ENCODE measurements around the gene ADAMTS12. TPM values are rescaled to one million over a fixed set of nuclear protein-coding genes. Genes with fewer than 3 reads are reported as not detected.
"Not testable (repeated sequence)": the region's sequence is repeated elsewhere in the genome, so short reads cannot be mapped to it uniquely, and the experiment has no call there.

ADAMTS12 gene
- total RNA-seq, 6 experiments from 2014 or later: 1.1 to 3.9 (median 1.7) TPM

DNA sequence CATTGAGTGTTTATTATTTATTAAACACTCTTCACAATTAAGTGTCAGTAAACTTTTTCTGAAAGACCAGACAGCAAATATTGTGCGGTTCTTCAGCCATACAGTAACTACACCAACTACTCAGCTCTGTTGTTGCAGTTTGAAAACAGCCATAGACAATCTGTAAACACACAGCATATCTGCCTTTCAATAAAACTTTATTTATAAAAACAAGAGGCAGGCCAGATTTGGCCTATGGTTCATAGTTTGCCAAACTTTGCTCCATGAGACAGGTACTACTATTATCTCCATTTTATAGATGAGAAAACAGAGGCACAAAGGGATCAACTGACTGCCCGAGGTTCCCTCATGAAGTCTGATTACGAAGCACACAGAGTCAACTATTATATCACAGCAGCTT lies 11.5 kb downstream of the ADAMTS12 start:
- Histone ChIP-seq H3K27ac (no peak overlapping the region), H3K27me3 (no peaks in the 10 kb centered on the region), H3K36me3 (no peaks in the 10 kb centered on the region), H3K4me3 (no peak overlapping the region), H3K4me1 (no peaks in the 10 kb centered on the region), H3K9me3 (no peaks in the 10 kb centered on the region)
- no peak for TF ChIP-seq POLR2A (IDR thresholded peaks at IDR 0.05)
- TF ChIP-seq, protein P1, sequence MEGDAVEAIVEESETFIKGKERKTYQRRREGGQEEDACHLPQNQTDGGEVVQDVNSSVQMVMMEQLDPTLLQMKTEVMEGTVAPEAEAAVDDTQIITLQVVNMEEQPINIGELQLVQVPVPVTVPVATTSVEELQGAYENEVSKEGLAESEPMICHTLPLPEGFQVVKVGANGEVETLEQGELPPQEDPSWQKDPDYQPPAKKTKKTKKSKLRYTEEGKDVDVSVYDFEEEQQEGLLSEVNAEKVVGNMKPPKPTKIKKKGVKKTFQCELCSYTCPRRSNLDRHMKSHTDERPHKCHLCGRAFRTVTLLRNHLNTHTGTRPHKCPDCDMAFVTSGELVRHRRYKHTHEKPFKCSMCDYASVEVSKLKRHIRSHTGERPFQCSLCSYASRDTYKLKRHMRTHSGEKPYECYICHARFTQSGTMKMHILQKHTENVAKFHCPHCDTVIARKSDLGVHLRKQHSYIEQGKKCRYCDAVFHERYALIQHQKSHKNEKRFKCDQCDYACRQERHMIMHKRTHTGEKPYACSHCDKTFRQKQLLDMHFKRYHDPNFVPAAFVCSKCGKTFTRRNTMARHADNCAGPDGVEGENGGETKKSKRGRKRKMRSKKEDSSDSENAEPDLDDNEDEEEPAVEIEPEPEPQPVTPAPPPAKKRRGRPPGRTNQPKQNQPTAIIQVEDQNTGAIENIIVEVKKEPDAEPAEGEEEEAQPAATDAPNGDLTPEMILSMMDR (IDR thresholded peaks at IDR 0.05): no peak
- intact Hi-C loops (cut with DNase I): no loop called here
- ATAC-seq (no peak), DNase-seq (no peak)
- 66% methylated on average over 3 of the region's 3 CpGs for WGBS (ENCODE audit: insufficient coverage, low coverage, low lambda C conversion rate, missing lambda C conversion rate)

DNA sequence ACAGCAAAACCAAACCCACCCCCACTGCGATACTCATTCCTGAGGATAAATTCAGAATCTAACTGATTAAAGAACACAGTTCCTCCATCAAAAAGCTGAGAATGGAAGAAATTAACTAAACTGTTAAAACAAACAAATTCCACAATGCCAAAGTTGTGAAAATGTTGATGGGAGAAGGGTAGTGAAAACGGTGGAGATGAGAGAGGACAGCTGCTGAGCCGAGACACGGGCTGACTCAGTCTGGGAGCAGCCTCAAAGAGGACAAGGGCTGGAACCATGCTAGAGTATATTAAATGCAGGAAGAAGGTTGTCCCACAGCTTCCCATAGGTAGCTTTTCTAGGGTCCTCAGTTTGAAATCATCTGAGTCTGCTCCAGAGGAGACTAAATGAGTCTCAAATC lies 14.3 kb downstream of the ADAMTS12 start:
- Histone ChIP-seq H3K27ac (no peak overlapping the region), H3K27me3 (no peaks in the 10 kb centered on the region), H3K36me3 (no peaks in the 10 kb centered on the region), H3K4me1 (no peaks in the 10 kb centered on the region), H3K4me3 (no peak overlapping the region), H3K9me3 (no peaks in the 10 kb centered on the region)
- TF ChIP-seq, protein P1 (IDR thresholded peaks at IDR 0.05): no peak
- TF ChIP-seq POLR2A (IDR thresholded peaks at IDR 0.05): no peak
- intact Hi-C loops (cut with DNase I): no loop called here
- 73% methylated on average over 4 of the region's 4 CpGs for WGBS (ENCODE audit: insufficient coverage, low coverage, low lambda C conversion rate, missing lambda C conversion rate)
- no peak for DNase-seq
- ATAC-seq: no peak

DNA sequence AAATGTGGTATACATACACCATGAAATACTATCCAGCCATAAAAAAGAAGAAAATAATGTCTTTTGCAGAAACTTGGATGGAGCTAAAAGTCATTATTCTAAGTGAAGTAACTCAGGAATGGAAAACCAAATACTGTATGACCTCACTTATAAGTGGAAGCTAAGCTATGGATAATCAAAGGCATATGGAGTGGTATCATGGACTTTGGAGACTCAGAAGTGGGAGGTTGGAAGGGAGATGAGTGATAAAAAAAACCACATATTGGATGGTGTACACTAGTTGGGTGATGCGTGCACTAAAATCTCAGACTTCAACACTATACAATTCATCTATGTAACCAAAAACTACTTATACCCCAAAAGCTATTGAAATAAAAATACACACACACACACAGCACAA lies 24.5 kb downstream of the ADAMTS12 start:
- TF ChIP-seq POLR2A (IDR thresholded peaks at IDR 0.05): no peak
- H3K4me1 ChIP-seq: no peaks in the 10 kb centered on the region
- no peak overlapping the region for H3K27ac ChIP-seq
- H3K36me3 ChIP-seq: no peaks in the 10 kb centered on the region
- H3K4me3 ChIP-seq: no peak overlapping the region
- intact Hi-C loops (cut with DNase I): no loop called here
- DNase-seq: no peak
- 88% methylated on average over 1 of the region's 1 CpG for WGBS (ENCODE audit: insufficient coverage, low coverage, low lambda C conversion rate, missing lambda C conversion rate)
- H3K9me3 ChIP-seq: no peaks in the 10 kb centered on the region
- H3K27me3 ChIP-seq: no peaks in the 10 kb centered on the region
- ATAC-seq: no peak

DNA sequence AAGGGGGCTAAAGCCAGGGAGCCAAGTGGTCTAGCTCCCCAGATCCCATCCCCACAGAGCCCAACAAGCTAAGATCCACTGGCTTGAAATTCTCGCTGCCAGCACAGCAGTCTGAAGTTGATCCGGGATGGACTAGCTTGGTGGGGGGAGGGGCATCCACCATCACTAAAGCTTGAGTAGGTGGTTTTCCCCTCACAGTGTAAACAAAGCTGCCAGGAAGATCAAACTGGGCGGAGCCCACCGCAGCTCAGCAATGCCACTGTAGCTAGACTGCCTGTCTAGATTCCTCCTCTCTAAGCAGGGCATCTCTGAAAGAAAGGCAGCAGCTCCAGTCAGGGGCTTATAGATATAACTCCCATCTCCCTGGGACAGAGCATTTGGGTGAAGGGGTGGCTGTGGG lies 32.6 kb downstream of the ADAMTS12 start:
- H3K36me3 ChIP-seq; H3K27me3 ChIP-seq; H3K27ac ChIP-seq; H3K4me3 ChIP-seq; intact Hi-C loops (cut with DNase I); DNase-seq; H3K4me1 ChIP-seq; ATAC-seq; H3K9me3 ChIP-seq: not testable (repeated sequence)
- 34% methylated on average over 2 of the region's 4 CpGs for WGBS (ENCODE audit: insufficient coverage, low coverage, low lambda C conversion rate, missing lambda C conversion rate)

DNA sequence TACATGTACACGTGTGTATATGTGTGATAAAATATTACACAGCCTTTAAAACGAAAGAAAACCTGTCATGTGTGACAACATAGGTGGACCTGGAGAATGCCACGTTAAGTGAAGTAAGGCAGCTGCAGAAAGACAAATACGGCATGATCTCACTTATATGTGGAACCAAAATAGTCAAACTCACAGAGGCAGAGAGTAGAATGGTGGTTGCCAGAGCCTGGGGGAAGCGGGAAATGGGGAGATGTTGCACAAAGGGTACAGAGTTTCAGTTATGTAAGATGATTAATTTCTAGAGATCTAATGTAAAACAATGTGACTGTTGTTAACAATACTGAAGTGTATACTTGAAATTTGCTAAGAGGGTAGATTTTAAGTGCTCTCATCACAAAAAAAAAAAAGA lies 34.8 kb downstream of the ADAMTS12 start:
- TF ChIP-seq POLR2A (IDR thresholded peaks at IDR 0.05): no peak
- TF ChIP-seq, protein P1 (IDR thresholded peaks at IDR 0.05): no peak
- no peaks in the 10 kb centered on the region for H3K4me1 ChIP-seq
- intact Hi-C loops (cut with DNase I): no loop called here
- no peak for ATAC-seq
- no peak overlapping the region for H3K27ac ChIP-seq
- no peaks in the 10 kb centered on the region for H3K36me3 ChIP-seq
- H3K27me3 ChIP-seq: no peaks in the 10 kb centered on the region
- H3K9me3 ChIP-seq: no peaks in the 10 kb centered on the region
- no peak for DNase-seq
- WGBS (ENCODE audit: insufficient coverage, low coverage, low lambda C conversion rate, missing lambda C conversion rate): 62% methylated on average over 5 of the region's 5 CpGs
- no peak overlapping the region for H3K4me3 ChIP-seq

DNA sequence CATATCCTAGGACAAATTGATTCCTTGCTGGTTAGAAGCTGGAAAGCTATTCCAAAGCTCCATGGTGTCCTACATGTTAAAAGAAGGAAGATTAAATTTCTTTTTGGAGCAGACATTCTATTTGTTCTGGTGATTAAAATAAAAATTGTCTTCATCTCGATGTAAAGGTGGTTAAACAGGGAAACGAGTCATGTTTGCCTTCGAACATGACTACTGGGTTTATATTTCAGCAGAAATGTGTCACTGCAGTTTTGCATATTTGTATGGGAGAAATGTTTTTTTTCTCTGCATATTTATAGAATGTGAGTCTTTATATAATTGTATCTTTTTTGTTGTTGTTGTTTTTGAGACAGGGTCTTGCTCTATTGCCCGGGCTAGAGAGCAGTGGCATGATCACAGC lies 36.4 kb downstream of the ADAMTS12 start:
- no peak for TF ChIP-seq POLR2A (IDR thresholded peaks at IDR 0.05)
- TF ChIP-seq, protein P1 (IDR thresholded peaks at IDR 0.05): no peak
- intact Hi-C loops (cut with DNase I): no loop called here
- H3K27ac ChIP-seq: no peak overlapping the region
- no peak for ATAC-seq
- no peaks in the 10 kb centered on the region for H3K9me3 ChIP-seq
- no peaks in the 10 kb centered on the region for H3K4me1 ChIP-seq
- no peak for DNase-seq
- no peak overlapping the region for H3K4me3 ChIP-seq
- WGBS (ENCODE audit: insufficient coverage, low coverage, low lambda C conversion rate, missing lambda C conversion rate): 65% methylated on average over 4 of the region's 4 CpGs
- H3K36me3 ChIP-seq: no peaks in the 10 kb centered on the region
- no peaks in the 10 kb centered on the region for H3K27me3 ChIP-seq
